SK-N-SH treated with all-trans-retinoic acid at 6 μM for 48 hours (cell line): ENCODE results near the gene ZNF624.

ENCODE experiments used
- ATAC-seq: fragments of 200-7000 bp; cut with Tn5 transposase; 3 replicates; pipeline ENCODE4 v1.9.1; 2020; ENCODE audit warnings: mild to moderate bottlenecking, moderate library complexity
- ARNTL ChIP-seq: fragments of 450-650 bp; formaldehyde crosslinking; IDR thresholded peaks from 2 replicates; pipeline ENCODE4 v1.5.0; 2020; ENCODE audit warnings: low read depth, mild to moderate bottlenecking, moderate library complexity, borderline replicate concordance
- BACH2 ChIP-seq: fragments of 250-450 bp; sonication (Bioruptor Pico); IDR thresholded peaks from 2 replicates; pipeline ENCODE4 v1.9.0; 2021; ENCODE audit warnings: mild to moderate bottlenecking, borderline replicate concordance
- CSDC2 ChIP-seq: fragments of 250-450 bp; sonication (Bioruptor Pico); IDR thresholded peaks from 2 replicates; pipeline ENCODE4 v1.5.0; 2020; ENCODE audit warnings: mild to moderate bottlenecking, moderate library complexity
- ESRRG ChIP-seq: fragments of 250-450 bp; sonication (Bioruptor Pico); IDR thresholded peaks from 2 replicates; pipeline ENCODE4 v1.6.1; 2021; ENCODE audit warnings: mild to moderate bottlenecking
- GLIS3 ChIP-seq: fragments of 250-450 bp; sonication (Bioruptor Pico); IDR thresholded peaks from 2 replicates; pipeline ENCODE4 v1.5.0; 2020; ENCODE audit warnings: mild to moderate bottlenecking, moderate library complexity
- ISL1 ChIP-seq: fragments of 250-450 bp; sonication (Bioruptor Pico); IDR thresholded peaks from 2 replicates; pipeline ENCODE4 v2.1.2; 2022; ENCODE audit warnings: mild to moderate bottlenecking, moderate library complexity
- OSR1 ChIP-seq: fragments of 250-450 bp; sonication (Bioruptor Pico); IDR thresholded peaks from 2 replicates; pipeline ENCODE4 v1.8.0; 2022; ENCODE audit warnings: moderate library complexity, mild to moderate bottlenecking, inconsistent platforms
- PPARA ChIP-seq: fragments of 250-450 bp; sonication (Bioruptor Pico); IDR thresholded peaks from 2 replicates; pipeline ENCODE4 v1.5.0; 2020; ENCODE audit warnings: mild to moderate bottlenecking, borderline replicate concordance
- RARB ChIP-seq: fragments of 250-450 bp; sonication (Bioruptor Pico); IDR thresholded peaks from 2 replicates; pipeline ENCODE4 v1.8.0; 2021; ENCODE audit warnings: mild to moderate bottlenecking, moderate library complexity
- TCF4 ChIP-seq: fragments of 250-450 bp; sonication (Bioruptor Pico); IDR thresholded peaks from 2 replicates; pipeline ENCODE4 v1.8.0; 2021; ENCODE audit warnings: mild to moderate bottlenecking, moderate library complexity, borderline replicate concordance
- TOX ChIP-seq: fragments of 250-450 bp; sonication (Bioruptor Pico); IDR thresholded peaks from 2 replicates; pipeline ENCODE4 v1.8.0; 2021; ENCODE audit warnings: mild to moderate bottlenecking, moderate library complexity, borderline replicate concordance
- ZFP3 ChIP-seq: fragments of 250-450 bp; sonication (Bioruptor Pico); IDR thresholded peaks from 2 replicates; pipeline ENCODE4 v1.5.0; 2020; ENCODE audit warnings: mild to moderate bottlenecking, moderate library complexity
- ZNF565 ChIP-seq: fragments of 450-650 bp; formaldehyde crosslinking; conservative IDR thresholded peaks from 2 replicates; pipeline ENCODE4 v1.5.0; 2020; ENCODE audit warnings: low read depth, mild to moderate bottlenecking, moderate library complexity
- ZNF70 ChIP-seq: fragments of 450-650 bp; formaldehyde crosslinking; IDR thresholded peaks from 2 replicates; pipeline ENCODE4 v1.5.0; 2020; ENCODE audit warnings: mild to moderate bottlenecking, moderate library complexity
- ZNF8 ChIP-seq: fragments of 450-650 bp; formaldehyde crosslinking; IDR thresholded peaks from 2 replicates; pipeline ENCODE4 v1.5.0; 2020; ENCODE audit warnings: mild to moderate bottlenecking, moderate library complexity
- TF ChIP-seq, protein P1 (sequence below): fragments of 250-450 bp; sonication (Bioruptor Pico); IDR thresholded peaks from 2 replicates; pipeline ENCODE4 v1.5.1; 2021; ENCODE audit warnings: mild to moderate bottlenecking, moderate library complexity
- TF ChIP-seq, protein P2 (sequence below): fragments of 250-450 bp; sonication (Bioruptor Pico); IDR thresholded peaks from 2 replicates; pipeline ENCODE4 v1.8.0; 2020; ENCODE audit warnings: mild to moderate bottlenecking, moderate library complexity, borderline replicate concordance
- TF ChIP-seq, protein P3 (sequence below): fragments of 250-450 bp; sonication (Bioruptor Pico); IDR thresholded peaks from 2 replicates; pipeline ENCODE4 v1.8.0; 2021; ENCODE audit warnings: low read depth, mild to moderate bottlenecking, moderate library complexity, borderline replicate concordance
- TF ChIP-seq, protein P4 (sequence below): fragments of 250-450 bp; sonication (Bioruptor Pico); IDR thresholded peaks from 2 replicates; pipeline ENCODE4 v1.5.0; 2020; ENCODE audit warnings: mild to moderate bottlenecking, moderate library complexity
- TF ChIP-seq, protein P5 (sequence below): fragments of 250-450 bp; sonication (Bioruptor Pico); IDR thresholded peaks from 2 replicates; pipeline ENCODE4 v1.5.1; 2020; ENCODE audit warnings: low read depth, mild to moderate bottlenecking, moderate library complexity

ZNF624 gene

DNA sequence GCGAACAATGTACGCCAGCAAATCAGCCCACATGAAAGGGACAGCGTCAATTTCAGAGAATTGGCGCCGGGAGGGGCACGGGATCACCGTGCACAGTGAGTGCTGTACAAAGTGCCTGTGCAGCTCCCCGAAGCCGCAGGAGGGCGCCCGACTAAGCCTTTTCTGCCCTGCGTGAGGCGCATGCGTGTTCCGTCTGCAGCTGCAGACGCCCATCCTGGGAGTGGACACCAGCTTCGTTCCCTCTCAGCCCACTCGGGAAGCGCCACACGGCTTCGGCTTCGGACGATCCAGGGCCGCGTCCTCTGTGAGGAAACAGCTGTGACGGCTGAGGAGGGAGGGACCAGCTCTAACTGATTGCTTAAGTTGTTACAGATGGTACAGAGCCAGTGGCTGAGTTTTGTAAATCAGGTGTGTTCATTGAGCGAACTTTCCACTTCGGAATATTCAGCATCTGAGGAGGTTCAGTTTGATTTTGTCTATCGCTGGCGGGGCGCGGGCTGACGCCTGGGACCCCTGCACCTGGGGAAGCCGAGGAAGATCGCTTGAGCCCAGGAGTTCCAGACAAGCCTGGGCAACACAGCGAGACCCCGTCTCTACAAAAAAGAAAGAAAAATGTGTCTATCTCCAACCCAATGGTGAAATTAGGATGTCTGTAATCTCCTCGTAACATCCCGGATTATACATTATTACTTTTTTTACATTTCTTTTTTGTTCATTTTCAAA lies 69.2 kb downstream of the ZNF624 start:
- ATAC-seq, result peak; percentile 96

DNA sequence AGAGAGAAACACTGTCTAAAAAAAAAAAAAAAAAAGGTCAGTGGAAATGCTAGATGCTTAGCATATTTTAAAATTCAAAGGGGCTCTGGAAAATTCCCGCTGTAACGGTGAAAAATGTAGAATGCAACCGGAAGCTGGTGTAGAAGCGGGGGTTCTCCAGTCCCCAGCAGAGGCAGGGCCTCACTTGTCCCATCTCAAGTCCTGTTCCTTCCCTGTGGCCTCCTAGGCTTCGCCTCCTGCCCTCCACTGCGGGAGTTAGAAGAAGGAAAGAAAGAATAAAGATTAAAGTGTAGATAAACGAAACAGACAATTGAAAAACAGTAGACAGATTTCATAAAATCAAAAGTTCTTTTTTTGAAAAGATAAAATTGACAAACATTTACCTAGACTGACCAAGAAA lies 69.9 kb downstream of the ZNF624 start:
- ATAC-seq, result no peak
- no peak for TF ChIP-seq RARB (CRISPR knock-in tag)
- no peak for TF ChIP-seq ARNTL
- no peak for TF ChIP-seq TOX (CRISPR knock-in tag)
- TF ChIP-seq, protein P1, sequence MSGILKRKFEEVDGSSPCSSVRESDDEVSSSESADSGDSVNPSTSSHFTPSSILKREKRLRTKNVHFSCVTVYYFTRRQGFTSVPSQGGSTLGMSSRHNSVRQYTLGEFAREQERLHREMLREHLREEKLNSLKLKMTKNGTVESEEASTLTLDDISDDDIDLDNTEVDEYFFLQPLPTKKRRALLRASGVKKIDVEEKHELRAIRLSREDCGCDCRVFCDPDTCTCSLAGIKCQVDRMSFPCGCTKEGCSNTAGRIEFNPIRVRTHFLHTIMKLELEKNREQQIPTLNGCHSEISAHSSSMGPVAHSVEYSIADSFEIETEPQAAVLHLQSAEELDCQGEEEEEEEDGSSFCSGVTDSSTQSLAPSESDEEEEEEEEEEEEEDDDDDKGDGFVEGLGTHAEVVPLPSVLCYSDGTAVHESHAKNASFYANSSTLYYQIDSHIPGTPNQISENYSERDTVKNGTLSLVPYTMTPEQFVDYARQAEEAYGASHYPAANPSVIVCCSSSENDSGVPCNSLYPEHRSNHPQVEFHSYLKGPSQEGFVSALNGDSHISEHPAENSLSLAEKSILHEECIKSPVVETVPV (CRISPR knock-in tag), result no peak
- TF ChIP-seq OSR1 (CRISPR knock-in tag), result no peak
- no peak for TF ChIP-seq ZNF565 (CRISPR knock-in tag)
- TF ChIP-seq, protein P2, sequence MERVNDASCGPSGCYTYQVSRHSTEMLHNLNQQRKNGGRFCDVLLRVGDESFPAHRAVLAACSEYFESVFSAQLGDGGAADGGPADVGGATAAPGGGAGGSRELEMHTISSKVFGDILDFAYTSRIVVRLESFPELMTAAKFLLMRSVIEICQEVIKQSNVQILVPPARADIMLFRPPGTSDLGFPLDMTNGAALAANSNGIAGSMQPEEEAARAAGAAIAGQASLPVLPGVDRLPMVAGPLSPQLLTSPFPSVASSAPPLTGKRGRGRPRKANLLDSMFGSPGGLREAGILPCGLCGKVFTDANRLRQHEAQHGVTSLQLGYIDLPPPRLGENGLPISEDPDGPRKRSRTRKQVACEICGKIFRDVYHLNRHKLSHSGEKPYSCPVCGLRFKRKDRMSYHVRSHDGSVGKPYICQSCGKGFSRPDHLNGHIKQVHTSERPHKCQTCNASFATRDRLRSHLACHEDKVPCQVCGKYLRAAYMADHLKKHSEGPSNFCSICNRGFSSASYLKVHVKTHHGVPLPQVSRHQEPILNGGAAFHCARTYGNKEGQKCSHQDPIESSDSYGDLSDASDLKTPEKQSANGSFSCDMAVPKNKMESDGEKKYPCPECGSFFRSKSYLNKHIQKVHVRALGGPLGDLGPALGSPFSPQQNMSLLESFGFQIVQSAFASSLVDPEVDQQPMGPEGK (CRISPR knock-in tag), result no peak
- no peak for TF ChIP-seq GLIS3 (CRISPR knock-in tag)
- TF ChIP-seq, protein P3, sequence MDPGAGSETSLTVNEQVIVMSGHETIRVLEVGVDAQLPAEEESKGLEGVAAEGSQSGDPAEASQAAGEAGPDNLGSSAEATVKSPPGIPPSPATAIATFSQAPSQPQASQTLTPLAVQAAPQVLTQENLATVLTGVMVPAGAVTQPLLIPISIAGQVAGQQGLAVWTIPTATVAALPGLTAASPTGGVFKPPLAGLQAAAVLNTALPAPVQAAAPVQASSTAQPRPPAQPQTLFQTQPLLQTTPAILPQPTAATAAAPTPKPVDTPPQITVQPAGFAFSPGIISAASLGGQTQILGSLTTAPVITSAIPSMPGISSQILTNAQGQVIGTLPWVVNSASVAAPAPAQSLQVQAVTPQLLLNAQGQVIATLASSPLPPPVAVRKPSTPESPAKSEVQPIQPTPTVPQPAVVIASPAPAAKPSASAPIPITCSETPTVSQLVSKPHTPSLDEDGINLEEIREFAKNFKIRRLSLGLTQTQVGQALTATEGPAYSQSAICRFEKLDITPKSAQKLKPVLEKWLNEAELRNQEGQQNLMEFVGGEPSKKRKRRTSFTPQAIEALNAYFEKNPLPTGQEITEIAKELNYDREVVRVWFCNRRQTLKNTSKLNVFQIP (CRISPR knock-in tag), result no peak
- TF ChIP-seq PPARA (CRISPR knock-in tag), result no peak
- no peak for TF ChIP-seq TCF4 (CRISPR knock-in tag)
- no peak for TF ChIP-seq ZNF70 (CRISPR knock-in tag)
- no peak for TF ChIP-seq ISL1 (CRISPR knock-in tag)
- TF ChIP-seq CSDC2, result no peak
- TF ChIP-seq, protein P4, sequence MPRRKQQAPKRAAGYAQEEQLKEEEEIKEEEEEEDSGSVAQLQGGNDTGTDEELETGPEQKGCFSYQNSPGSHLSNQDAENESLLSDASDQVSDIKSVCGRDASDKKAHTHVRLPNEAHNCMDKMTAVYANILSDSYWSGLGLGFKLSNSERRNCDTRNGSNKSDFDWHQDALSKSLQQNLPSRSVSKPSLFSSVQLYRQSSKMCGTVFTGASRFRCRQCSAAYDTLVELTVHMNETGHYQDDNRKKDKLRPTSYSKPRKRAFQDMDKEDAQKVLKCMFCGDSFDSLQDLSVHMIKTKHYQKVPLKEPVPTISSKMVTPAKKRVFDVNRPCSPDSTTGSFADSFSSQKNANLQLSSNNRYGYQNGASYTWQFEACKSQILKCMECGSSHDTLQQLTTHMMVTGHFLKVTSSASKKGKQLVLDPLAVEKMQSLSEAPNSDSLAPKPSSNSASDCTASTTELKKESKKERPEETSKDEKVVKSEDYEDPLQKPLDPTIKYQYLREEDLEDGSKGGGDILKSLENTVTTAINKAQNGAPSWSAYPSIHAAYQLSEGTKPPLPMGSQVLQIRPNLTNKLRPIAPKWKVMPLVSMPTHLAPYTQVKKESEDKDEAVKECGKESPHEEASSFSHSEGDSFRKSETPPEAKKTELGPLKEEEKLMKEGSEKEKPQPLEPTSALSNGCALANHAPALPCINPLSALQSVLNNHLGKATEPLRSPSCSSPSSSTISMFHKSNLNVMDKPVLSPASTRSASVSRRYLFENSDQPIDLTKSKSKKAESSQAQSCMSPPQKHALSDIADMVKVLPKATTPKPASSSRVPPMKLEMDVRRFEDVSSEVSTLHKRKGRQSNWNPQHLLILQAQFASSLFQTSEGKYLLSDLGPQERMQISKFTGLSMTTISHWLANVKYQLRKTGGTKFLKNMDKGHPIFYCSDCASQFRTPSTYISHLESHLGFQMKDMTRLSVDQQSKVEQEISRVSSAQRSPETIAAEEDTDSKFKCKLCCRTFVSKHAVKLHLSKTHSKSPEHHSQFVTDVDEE (CRISPR knock-in tag), result no peak
- TF ChIP-seq, all 23 proteins: peak for 0

More for the DNA sequence above, 69.2 kb downstream of the ZNF624 start:
- TF ChIP-seq, protein P5, sequence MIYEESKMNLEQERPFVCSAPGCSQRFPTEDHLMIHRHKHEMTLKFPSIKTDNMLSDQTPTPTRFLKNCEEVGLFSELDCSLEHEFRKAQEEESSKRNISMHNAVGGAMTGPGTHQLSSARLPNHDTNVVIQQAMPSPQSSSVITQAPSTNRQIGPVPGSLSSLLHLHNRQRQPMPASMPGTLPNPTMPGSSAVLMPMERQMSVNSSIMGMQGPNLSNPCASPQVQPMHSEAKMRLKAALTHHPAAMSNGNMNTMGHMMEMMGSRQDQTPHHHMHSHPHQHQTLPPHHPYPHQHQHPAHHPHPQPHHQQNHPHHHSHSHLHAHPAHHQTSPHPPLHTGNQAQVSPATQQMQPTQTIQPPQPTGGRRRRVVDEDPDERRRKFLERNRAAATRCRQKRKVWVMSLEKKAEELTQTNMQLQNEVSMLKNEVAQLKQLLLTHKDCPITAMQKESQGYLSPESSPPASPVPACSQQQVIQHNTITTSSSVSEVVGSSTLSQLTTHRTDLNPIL, result no peak
- TF ChIP-seq, protein P4 (CRISPR knock-in tag), result peak; percentile 66; the same call in 1 of the 2 replicates

DNA sequence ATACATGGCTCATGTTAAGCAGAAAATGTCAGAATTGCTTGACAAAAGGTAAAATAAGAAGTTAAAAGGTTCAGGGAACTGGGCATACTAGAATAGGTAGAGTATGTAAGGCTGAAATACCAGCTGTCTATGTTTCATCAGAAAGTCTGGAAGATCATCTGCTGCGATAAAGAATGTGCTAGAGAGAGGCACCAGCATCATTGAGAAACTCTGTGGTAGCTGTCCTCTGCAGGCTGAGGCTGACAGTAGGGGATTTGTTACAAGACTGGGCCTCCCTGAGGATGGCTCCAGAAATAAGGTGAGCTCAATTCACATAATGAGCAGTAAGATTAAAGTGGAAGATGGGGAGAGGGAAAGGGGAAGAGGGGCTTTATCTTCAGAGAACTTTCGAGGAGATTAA lies 80.2 kb downstream of the ZNF624 start:
- no peak for ATAC-seq
- TF ChIP-seq TOX (CRISPR knock-in tag) (no peak), ARNTL (no peak), ZFP3 (no peak), TCF4 (CRISPR knock-in tag) (no peak), BACH2 (CRISPR knock-in tag) (no peak), PPARA (CRISPR knock-in tag) (no peak), OSR1 (CRISPR knock-in tag) (no peak), CSDC2 (no peak), ZNF565 (CRISPR knock-in tag) (no peak), RARB (CRISPR knock-in tag) (no peak), ESRRG (CRISPR knock-in tag) (no peak), ZNF8 (CRISPR knock-in tag) (no peak)
- TF ChIP-seq, protein P2 (CRISPR knock-in tag), result no peak
- TF ChIP-seq, protein P3 (CRISPR knock-in tag), result no peak
